22Rv1 (cell line): Measurements from ENCODE around the gene WFIKKN1.

Source experiments
- CTCF ChIP-seq: fragments of 450-650 bp; IDR thresholded peaks from 2 replicates; pipeline ENCODE4 v1.5.1; 2017; ENCODE audit warnings: mild to moderate bottlenecking
- ZFX ChIP-seq: fragments of 450-650 bp; IDR thresholded peaks from 2 replicates; pipeline ENCODE4 v1.6.1; 2017; ENCODE audit warnings: antibody characterized with exemption, borderline replicate concordance

- no peak for TF ChIP-seq CTCF
- TF ChIP-seq ZFX, result no peak
These were observed 49.2 kb downstream of the WFIKKN1 start, which contains the start of gene STUB1 for GRCh38 chr16:679814-680624.
